ENCODE data around the gene EME1.

GRCh38 chr17:50353600-50354195, 19.3 kb upstream of the EME1 start:
- TF ChIP-seq TAF1 (IDR thresholded peaks at IDR 0.05; ENCODE audit: borderline replicate concordance, low read depth, low read length) (no peak), POLR2AphosphoS5 (IDR thresholded peaks at IDR 0.05; ENCODE audit: low read depth, low read length) (no peak)
